NCI-H2171 (cell line): ENCODE measurements around the gene AKIRIN1.
"Not testable (repeated sequence)": the region's sequence is repeated elsewhere in the genome, so short reads cannot be mapped to it uniquely, and the experiment has no call there.

Source experiments
- DNase-seq: peaks from one replicate; lab custom pipeline; 2025; lab: John Stamatoyannopoulos, UW

Gene AKIRIN1

DNA sequence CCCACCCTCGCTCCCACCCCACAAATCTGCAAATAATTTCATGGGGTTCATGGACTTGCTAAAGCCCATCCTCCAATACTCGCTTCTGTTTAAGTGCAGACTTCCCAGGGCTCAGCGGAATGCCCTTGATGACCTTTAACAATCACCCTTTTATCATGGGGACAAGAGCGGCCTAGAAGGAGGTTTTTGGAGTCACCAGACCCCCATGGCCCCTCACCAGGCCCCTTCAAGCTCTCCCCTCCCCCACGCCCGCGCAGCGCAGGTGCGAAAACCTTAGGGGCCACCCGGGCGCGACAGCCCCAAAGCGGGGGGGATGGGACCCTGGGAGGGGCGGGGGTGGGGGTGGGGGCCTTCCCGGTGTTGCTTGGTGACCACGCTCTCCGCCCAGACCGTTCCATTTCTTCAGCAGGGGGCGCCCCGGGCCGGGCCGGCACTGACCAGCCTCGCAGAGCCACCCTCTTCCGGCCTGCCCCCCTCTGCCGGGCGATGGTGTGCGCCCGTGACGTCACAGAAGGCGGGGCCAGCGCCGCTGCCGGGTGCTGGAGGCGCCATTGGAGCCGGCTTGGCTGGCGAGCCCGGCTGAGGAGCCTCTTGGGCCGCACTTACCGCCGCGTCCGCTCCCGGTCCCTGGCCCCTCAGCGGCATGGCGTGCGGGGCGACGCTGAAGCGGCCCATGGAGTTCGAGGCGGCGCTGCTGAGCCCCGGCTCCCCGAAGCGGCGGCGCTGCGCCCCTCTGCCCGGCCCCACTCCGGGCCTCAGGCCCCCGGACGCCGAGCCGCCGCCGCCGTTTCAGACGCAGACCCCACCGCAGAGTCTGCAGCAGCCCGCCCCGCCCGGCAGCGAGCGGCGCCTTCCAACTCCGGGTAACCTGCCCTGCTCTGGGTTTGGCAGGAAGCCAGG lies at the start of gene AKIRIN1:
TSS of gene AKIRIN1 (plus strand) at position 539 of the 900 bp plus-strand sequence. CDS start at position 644, 105 bp downstream.
- peak; percentile 87 for DNase-seq

- no peak for DNase-seq
These were observed 49.5 kb upstream of the AKIRIN1 start, which contains the start of gene RHBDL2 for GRCh38 chr1:38941527-38942019. RHBDL2 (minus strand) TSS chr1:38941830; CDS start chr1:38919212, 22,618 bp downstream.

DNA sequence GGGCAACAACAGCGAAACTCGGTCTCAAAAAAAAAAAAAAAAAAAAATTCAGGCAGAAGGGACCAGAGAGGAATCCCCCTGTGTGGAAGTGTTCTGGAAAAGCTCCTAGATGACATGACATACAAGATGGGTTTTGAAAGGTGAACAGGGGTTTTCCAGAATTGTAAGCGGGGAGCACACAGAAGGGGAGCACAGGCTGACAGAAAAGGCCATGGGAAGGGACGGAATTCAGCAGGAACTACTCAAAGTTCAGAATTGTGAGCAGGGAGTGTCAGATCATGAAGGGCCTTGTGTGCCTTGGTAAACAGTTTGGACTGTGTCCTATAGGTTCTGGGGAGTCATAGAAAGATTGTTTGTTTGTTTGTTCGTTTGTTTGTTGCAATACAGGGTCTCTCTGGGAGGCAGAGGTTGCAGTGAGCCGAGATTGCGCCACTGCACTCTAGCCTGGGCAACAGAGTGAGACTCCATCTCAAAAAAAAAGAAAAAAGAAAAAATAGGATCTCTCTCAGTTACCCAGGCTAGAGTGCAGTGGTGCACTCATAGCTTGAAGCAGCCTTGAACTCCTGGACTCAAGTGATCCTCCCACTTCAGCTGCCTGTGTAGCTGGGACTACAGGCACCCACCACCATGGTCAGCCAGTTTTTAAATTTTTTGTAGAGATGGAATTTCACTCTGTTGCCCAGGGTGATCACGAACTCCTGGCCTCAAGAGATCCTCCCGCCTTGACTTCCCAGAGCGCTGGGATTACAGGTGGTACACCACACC lies 48.2 kb upstream of the AKIRIN1 start:
- DNase-seq: no peak

DNA sequence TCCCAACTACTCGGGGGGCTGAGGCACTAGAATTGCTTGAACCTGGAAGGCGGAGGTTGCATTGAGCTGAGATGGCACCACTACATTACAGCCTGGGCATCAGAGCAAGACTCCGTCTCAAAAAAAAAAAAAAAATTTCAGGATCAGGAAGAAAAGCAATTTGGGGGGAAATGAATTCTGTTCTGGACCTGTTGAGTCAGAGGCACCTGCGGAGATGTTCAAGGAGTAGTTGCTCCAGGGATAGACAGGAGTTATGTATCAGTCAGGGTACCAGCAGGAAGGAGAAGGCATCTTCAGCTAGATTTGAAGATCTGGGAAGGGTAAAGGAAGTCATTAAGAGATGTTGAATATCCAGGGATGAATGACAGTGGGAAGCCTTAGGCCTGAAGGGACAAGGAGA lies 46.5 kb upstream of the AKIRIN1 start:
- no peak for DNase-seq

DNA sequence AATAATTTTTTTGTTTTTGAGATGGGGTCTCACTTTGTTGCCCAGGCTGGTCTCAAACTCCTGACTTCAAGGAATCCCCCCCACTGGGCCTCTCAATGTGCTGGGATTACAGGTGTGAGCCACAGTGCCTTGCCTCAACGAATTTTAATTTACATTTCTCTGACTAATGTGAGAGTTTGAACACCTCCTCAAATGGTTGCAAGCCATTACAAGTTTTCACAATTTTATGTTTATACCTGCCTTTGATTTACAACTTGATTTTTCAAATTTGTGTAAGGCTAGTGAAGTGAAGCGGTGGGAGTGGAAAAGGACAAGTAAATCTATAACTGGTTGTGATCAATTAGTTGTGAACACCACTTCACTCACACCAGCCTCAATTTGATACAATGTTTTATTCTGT lies 40.5 kb upstream of the AKIRIN1 start:
- DNase-seq: no peak

GRCh38 chr1:38953433-38953860 lies 37.6 kb upstream of the AKIRIN1 start:
- DNase-seq: no peak

- DNase-seq: no peak
These were observed 32.1 kb upstream of the AKIRIN1 start for GRCh38 chr1:38958967-38959366.

DNA sequence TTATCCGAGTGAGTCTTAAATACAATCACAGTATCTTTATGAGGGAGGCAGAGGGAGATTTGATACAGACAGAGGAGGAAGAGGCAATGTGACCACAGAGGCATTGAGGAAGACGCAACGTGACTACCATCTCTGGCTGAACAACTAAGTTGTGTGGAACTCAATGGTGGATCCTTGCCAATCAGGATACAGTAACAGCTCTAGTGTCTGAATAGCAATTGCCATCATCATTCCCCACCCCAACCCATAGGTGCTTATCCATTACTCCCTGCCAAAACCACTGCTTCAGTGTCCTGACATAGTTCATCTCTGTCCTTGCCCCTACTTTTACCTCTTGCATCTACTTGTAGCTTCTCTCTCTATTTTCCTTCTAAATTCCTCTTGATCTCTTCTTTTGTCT lies 29.0 kb upstream of the AKIRIN1 start:
- no peak for DNase-seq

GRCh38 chr1:38962560-38962959 lies 28.5 kb upstream of the AKIRIN1 start:
- no peak for DNase-seq

- DNase-seq: no peak
These were observed 26.9 kb upstream of the AKIRIN1 start for GRCh38 chr1:38964140-38964548.

- not testable (repeated sequence) for DNase-seq
These were observed 17.9 kb upstream of the AKIRIN1 start for GRCh38 chr1:38973145-38973544.

DNA sequence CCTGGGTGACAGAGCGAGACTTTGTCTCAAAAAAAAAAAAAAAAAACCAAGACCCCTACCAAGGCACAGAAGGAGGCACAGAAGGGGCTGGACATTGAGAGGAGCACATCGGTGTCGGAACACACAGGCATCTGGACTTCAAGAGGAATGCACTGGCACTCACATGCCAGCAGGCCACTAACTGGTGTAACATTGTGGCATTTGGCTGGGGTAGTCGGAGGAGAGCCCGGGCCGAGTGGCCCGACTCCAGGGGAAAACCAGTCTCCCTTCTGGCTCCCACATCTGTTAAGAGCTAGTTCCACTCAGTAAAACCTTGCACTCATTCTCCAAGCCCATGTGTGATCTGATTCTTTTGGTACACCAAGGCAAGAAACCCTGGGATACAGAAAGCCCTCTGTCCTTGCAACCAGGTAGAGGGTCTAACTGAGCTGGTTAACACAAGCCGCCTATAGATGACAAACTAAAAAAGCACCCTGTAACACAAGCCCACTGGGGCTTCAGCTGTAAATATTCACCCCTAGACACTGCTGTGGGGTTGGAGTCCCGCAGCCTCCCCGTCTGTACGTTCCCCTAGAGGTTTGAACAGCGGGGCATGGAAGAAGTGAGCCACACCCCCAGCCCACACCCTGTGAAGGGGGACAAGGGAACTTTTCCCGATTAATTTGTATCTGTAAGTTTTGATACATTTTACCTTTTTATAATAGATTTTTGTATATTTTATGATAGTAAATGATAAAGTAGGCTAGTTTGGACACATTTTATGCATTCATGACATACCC lies 17.2 kb upstream of the AKIRIN1 start:
- no peak for DNase-seq

- not testable (repeated sequence) for DNase-seq
These were observed 13.5 kb upstream of the AKIRIN1 start for GRCh38 chr1:38977399-38978244.

GRCh38 chr1:38978245-38978542 lies 12.9 kb upstream of the AKIRIN1 start:
- DNase-seq: not testable (repeated sequence)

DNA sequence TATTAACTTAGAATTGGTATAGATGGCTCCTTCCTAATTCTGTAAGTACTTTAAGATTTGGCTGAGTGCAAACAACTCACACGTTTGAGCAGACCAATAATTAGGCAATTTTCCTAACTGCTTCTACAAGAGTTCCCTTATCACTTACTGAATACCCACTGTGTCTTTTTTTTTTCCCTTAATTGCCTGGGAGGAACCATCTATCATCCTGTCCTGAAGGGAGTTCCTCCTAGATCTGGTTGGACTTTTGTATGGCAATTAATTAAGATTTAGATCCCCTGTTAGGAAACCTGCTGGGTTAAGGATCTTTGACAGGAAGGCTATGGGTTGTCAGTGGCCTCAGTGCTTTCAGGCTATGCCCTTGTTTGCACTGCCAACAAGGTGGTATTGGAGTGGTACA lies 11.7 kb upstream of the AKIRIN1 start:
- DNase-seq: not testable (repeated sequence)

DNA sequence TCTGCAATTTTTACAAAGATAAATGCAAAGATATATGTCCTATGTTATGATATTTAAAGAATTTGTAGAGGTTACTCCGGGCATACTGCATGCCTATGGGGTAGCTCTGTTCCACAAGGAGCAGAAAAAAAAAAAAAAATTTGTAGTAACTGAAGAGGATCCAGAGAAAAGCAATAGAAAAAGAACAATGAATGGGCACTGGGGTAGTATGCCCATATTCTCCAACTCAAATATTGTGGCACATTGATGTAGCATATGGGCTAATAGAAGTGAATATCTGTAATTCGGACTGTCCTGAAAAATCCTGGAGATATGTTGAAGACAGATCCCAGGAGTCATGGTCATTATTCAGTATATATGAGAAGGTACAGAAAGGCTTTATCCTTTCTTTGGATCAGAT lies 1.1 kb upstream of the AKIRIN1 start:
- no peak for DNase-seq

DNA sequence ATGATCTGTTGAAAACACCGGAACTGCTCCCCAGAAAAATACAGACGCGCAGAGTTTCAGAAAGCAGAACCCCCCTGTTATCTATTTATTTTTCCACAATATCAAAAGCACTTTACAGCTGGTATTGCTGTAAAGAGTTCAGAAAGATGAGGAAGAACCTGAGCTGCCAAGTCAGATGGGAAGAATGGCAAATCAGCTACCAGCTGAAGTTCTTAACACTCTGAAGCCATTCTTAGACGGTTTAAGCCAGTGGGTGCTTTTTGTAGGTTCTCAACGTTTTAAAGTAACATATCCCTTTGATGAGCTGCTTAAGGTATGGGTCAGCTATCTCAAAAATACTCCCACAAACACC lies 714 bp upstream of the AKIRIN1 start:
- DNase-seq: no peak

DNA sequence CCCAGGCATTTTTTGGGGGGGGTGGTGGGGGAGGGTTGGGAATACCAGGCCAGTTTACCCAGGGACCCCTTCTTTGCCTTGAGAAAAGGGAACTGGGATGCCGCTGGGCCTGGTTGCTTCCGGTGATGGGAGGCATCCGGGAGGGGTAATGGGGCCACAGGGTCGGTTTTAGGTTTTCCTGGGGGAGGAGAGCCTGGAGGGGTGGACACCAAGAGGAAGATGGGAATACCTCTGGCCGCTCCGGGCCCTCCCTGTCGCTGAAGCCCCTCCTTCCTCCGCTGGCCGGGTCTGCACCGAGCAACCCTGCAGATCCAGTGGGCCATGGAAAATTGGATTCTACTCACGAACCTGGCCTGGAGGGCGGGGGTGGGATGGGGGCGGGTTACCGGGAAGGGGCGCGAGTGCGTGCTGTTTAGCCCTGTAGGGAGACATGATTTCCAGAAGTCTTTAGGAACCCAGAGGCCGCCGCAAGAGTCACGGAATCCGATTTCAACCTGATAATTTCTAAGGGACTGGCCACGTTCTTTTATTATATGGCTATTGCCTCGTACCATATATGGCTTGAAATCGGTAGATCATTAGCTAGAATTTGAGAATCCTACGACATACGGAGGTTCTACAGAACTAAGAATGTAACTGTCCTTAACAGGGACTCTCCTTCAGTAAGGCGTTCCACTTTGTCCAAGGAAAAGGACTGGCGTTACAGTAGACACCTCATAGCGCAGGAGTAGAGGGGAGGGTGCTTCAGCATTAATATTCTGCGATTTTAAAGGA lies 749 bp downstream of the AKIRIN1 start:
- DNase-seq: no peak

GRCh38 chr1:38992412-38993111 lies 1.5 kb downstream of the AKIRIN1 start:
- DNase-seq: no peak

GRCh38 chr1:38994196-38994595 lies 3.1 kb downstream of the AKIRIN1 start:
- no peak for DNase-seq
